Measurements from ENCODE around the gene LBP. TPM values are rescaled to one million over a fixed set of nuclear protein-coding genes. Genes with fewer than 3 reads are reported as not detected.

Gene LBP
- total and polyA plus RNA-seq, 2 donors (not counting 1 experiment from before 2014, with no cell fraction given) = 0.08 to 0.17 TPM

- no peak overlapping the region for H3K27ac ChIP-seq (ENCODE audit: insufficient read depth, low read length)
- H3K36me3 ChIP-seq (ENCODE audit: control insufficient read depth, insufficient read depth, low read length) = no peaks in the 10 kb centered on the region
- H3K9me3 ChIP-seq (ENCODE audit: control insufficient read depth, insufficient read depth, low read depth, low read length) = no peaks in the 10 kb centered on the region
- peak; percentile 17 to 26 for DNase-seq (ENCODE audit: low read depth in 2 of 2)
- TF ChIP-seq EZH2 (IDR thresholded peaks at IDR 0.05; ENCODE audit: low read length, missing control alignments) = no peak
- H3K27me3 ChIP-seq (ENCODE audit: control insufficient read depth, insufficient read depth, low read length) = no peaks in the 10 kb centered on the region
- H3K4me3 ChIP-seq (replicated peaks in 1 of 4; ENCODE audit: control extremely low read depth in 1 of 4, insufficient read depth in 1 of 4, low read depth in 3 of 4, low read length in 4 of 4) = no peak overlapping the region
- H4K20me1 ChIP-seq (ENCODE audit: control insufficient read depth, extremely low read depth, insufficient read depth, low read length) = no peaks in the 10 kb centered on the region
- no peaks in the 10 kb centered on the region for H3K4me1 ChIP-seq (ENCODE audit: control insufficient read depth, extremely low read depth, insufficient read depth, low read length)
- no peaks in the 10 kb centered on the region for H3K79me2 ChIP-seq (ENCODE audit: control insufficient read depth, insufficient read depth, low read length)
- H3K4me2 ChIP-seq (ENCODE audit: extremely low read depth, insufficient read depth, low read length) = no peak overlapping the region
- H3K9ac ChIP-seq (ENCODE audit: insufficient read depth, low read length) = no peak overlapping the region
- H2AFZ ChIP-seq (ENCODE audit: low read length) = no peak overlapping the region
Observed at GRCh38 chr20:38353316-38353715, 7.0 kb downstream of the LBP start.

- TF ChIP-seq EZH2 (IDR thresholded peaks at IDR 0.05; ENCODE audit: low read length, missing control alignments) (no peak), CTCF (conservative IDR thresholded peaks at IDR 0.05 in 1 of 2, IDR thresholded peaks at IDR 0.05 in 1 of 2; ENCODE audit: low read depth in 1 of 2, low read length in 2 of 2) (no peak)
- H3K4me3 ChIP-seq (replicated peaks in 1 of 4; ENCODE audit: control extremely low read depth in 1 of 4, insufficient read depth in 1 of 4, low read depth in 3 of 4, low read length in 4 of 4) = no peak overlapping the region
Observed at GRCh38 chr20:38354227-38354626, 7.9 kb downstream of the LBP start.

GRCh38 chr20:38355161-38356012, 9.1 kb downstream of the LBP start:
- no peak for TF ChIP-seq CTCF (conservative IDR thresholded peaks at IDR 0.05 in 1 of 2, IDR thresholded peaks at IDR 0.05 in 1 of 2; ENCODE audit: low read depth in 1 of 2, low read length in 2 of 2)
- TF ChIP-seq EZH2 (IDR thresholded peaks at IDR 0.05; ENCODE audit: low read length, missing control alignments) = no peak
- Histone ChIP-seq H3K4me1 (ENCODE audit: control insufficient read depth, extremely low read depth, insufficient read depth, low read length) (no peaks in the 10 kb centered on the region), H3K9me3 (ENCODE audit: control insufficient read depth, insufficient read depth, low read depth, low read length) (no peaks in the 10 kb centered on the region), H3K27me3 (ENCODE audit: control insufficient read depth, insufficient read depth, low read length) (no peaks in the 10 kb centered on the region), H4K20me1 (ENCODE audit: control insufficient read depth, extremely low read depth, insufficient read depth, low read length) (no peaks in the 10 kb centered on the region), H3K36me3 (ENCODE audit: control insufficient read depth, insufficient read depth, low read length) (no peaks in the 10 kb centered on the region), H3K4me2 (ENCODE audit: extremely low read depth, insufficient read depth, low read length) (no peak overlapping the region), H2AFZ (ENCODE audit: low read length) (no peak overlapping the region), H3K4me3 (replicated peaks in 1 of 4; ENCODE audit: control extremely low read depth in 1 of 4, insufficient read depth in 1 of 4, low read depth in 3 of 4, low read length in 4 of 4) (no peak overlapping the region), H3K79me2 (ENCODE audit: control insufficient read depth, insufficient read depth, low read length) (no peaks in the 10 kb centered on the region), H3K27ac (ENCODE audit: insufficient read depth, low read length) (no peak overlapping the region), H3K9ac (ENCODE audit: insufficient read depth, low read length) (no peak overlapping the region)
- no peak for DNase-seq (ENCODE audit: low read depth in 2 of 2)

More at GRCh38 chr20:38354227-38354626, 7.9 kb downstream of the LBP start:
- DNase-seq (ENCODE audit: low read depth in 2 of 2) = no peak
- Histone ChIP-seq H3K4me2 (ENCODE audit: extremely low read depth, insufficient read depth, low read length) (no peak overlapping the region), H2AFZ (ENCODE audit: low read length) (no peak overlapping the region), H3K27ac (ENCODE audit: insufficient read depth, low read length) (no peak overlapping the region), H3K79me2 (ENCODE audit: control insufficient read depth, insufficient read depth, low read length) (no peaks in the 10 kb centered on the region), H3K9ac (ENCODE audit: insufficient read depth, low read length) (no peak overlapping the region), H3K9me3 (ENCODE audit: control insufficient read depth, insufficient read depth, low read depth, low read length) (no peaks in the 10 kb centered on the region), H3K36me3 (ENCODE audit: control insufficient read depth, insufficient read depth, low read length) (no peaks in the 10 kb centered on the region), H3K4me1 (ENCODE audit: control insufficient read depth, extremely low read depth, insufficient read depth, low read length) (no peaks in the 10 kb centered on the region), H3K27me3 (ENCODE audit: control insufficient read depth, insufficient read depth, low read length) (no peaks in the 10 kb centered on the region), H4K20me1 (ENCODE audit: control insufficient read depth, extremely low read depth, insufficient read depth, low read length) (no peaks in the 10 kb centered on the region)

Measured in fibroblast of lung (primary cell).